Stomach (tissue), 9 donors: ENCODE data around the gene PAMR1. TPM values are rescaled to one million over a fixed set of nuclear protein-coding genes. Genes with fewer than 3 reads are reported as not detected.

ENCODE experiments used
- DNase-seq, 2 donors: peaks; one replicate each; pipeline versions ENCODE4 v3.0.0 to v3.0.0-alpha.2; 2013 to 2019
- H3K27ac ChIP-seq, 5 donors: fragments of 200-600 bp in 4 of 5; sonication (generic) in 4 of 5; one replicate each; pipeline ENCODE4 v1.5.1; 2013 to 2019; ENCODE audit warnings: mild to moderate bottlenecking in 1 of 5, moderate library complexity in 1 of 5
- H3K27me3 ChIP-seq, 3 donors: fragments of 200-600 bp; sonication (generic); one replicate each; pipeline ENCODE4 v1.5.1; 2017 to 2019; ENCODE audit warnings: mixed run types in 1 of 3
- H3K36me3 ChIP-seq, 4 donors: fragments of 200-600 bp; sonication (generic); 1 replicate in 3 of 4; 2 replicates in 1 of 4; pipeline ENCODE4 v1.5.1; 2016 to 2019
- H3K4me1 ChIP-seq, 4 donors: fragments of 200-600 bp; sonication (generic); one replicate each; pipeline ENCODE4 v1.5.1; 2016 to 2019
- H3K4me3 ChIP-seq, 4 donors: fragments of 200-600 bp; sonication (generic) in 3 of 4; one replicate each; pipeline ENCODE4 v1.5.1; 2016 to 2019; ENCODE audit warnings: mild to moderate bottlenecking in 1 of 4
- H3K9me3 ChIP-seq, 4 donors: fragments of 200-600 bp; sonication (generic); one replicate each; pipeline ENCODE4 v1.5.1; 2016 to 2019
- CTCF ChIP-seq, 7 experiments: fragments of 450-650 bp in 4 of 7; fragments of 200-600 bp in 3 of 7; sonication (generic) in 3 of 7; IDR thresholded peaks; one replicate each; pipeline ENCODE4 v1.5.1; 2016 to 2019; ENCODE audit warnings: antibody characterized with exemption in 7 of 7, control low read depth in 2 of 7, mild to moderate bottlenecking in 1 of 7
- EP300 ChIP-seq: sonication (generic); formaldehyde crosslinking; IDR thresholded peaks from one replicate; pipeline ENCODE4 v1.6.1; 2017; ENCODE audit warnings: antibody characterized with exemption
- POLR2A ChIP-seq, 4 donors: fragments of 450-650 bp; IDR thresholded peaks; one replicate each; pipeline ENCODE4 v1.6.1; 2016; ENCODE audit warnings: antibody characterized with exemption in 4 of 4, control low read depth in 2 of 4, mild to moderate bottlenecking in 1 of 4, moderate library complexity in 1 of 4
- POLR2AphosphoS5 ChIP-seq, 3 donors: sonication (generic); formaldehyde crosslinking; IDR thresholded peaks; one replicate each; pipeline ENCODE4 v1.6.1; 2016; ENCODE audit warnings: antibody characterized with exemption in 3 of 3
- WGBS, 5 donors: extraction: QIAGEN DNeasy Blood & Tissue Kit in 3 of 5; methylation state at CpG; one replicate each; pipeline versions ENCODE4 v1.1.5 to v1.1.7; 2013 to 2018; 5-methylcytosine and 5-hydroxymethylcytosine counted together
- intact Hi-C: fragments of 100-400 bp; cut with DNase I; formaldehyde crosslinking; loops from one replicate; pipeline ENCODE4 v1.15.1; 2023; ENCODE audit warnings: low total_unique reads
- polyA plus RNA-seq, 3 donors: library from polyadenylated mRNA; stranded (reverse); fragments of 200-250 nt; gene quantifications; one replicate each; pipeline ENCODE4 v1.2.3, GENCODE V29; 2013
- total RNA-seq, 5 donors: library from RNA; depleted of rRNA; stranded (reverse); fragments of >200 nt; gene quantifications; one replicate each; pipeline versions ENCODE4 v1.1.0 to v1.2.3, GENCODE V29; 2014 to 2016
- donor health status: healthy with polysubstance abuse.
- donor health status: Bipolar disorder and iron deficiency.
- donor health status: healthy.

PAMR1 gene
- total and polyA plus RNA-seq, 8 donors: under 0.01 to 26.8 (median 0.58) TPM; not detected in 1

DNA sequence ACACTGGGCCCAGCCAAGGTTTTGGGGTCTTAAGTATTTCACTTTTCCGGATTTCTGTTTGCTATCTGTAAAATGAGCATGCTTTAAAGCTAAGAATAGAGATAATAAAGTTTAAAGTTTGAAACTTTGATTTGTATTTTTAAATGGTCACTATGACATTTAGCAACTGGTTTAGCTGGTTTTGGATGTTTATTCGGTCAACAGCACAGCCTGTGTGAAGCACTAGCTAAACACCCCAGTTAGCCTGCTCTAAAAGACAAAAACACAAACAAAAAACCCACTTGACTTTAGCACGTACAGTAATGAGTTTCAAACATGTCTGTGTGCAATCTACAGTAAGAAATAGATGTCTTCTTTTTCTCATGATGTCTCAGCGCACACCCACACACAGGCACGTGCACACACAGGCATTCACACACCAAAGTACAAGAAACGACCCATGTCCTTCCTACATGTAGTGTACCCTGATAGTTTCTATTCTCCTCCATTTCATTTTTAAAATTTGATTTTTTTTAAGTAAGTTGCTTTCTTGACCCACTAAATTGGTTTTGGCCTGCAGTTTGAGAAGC lies 135.4 kb downstream of the PAMR1 start:
- intact Hi-C loops: loop anchor here (5.0 to 10.0 kb wide), 2 partner anchors 395 to 463 kb away; no protein-coding TSS in a partner anchor
- H3K9me3 ChIP-seq: no peaks in the 10 kb centered on the region
- peak in 1 of 2 donors; percentile 74 for DNase-seq
- peak overlapping the region; percentile 57 to 80 (median 75) for H3K27ac ChIP-seq
- H3K36me3 ChIP-seq: no peaks in the 10 kb centered on the region
- no peaks in the 10 kb centered on the region for H3K27me3 ChIP-seq
- no peak overlapping the region for H3K4me3 ChIP-seq
- H3K4me1 ChIP-seq: peaks cover 28 to 40% (median 28%) of the 10 kb centered on the region in 4 donors
- TF ChIP-seq POLR2AphosphoS5 (IDR thresholded peaks at IDR 0.05) (peak in 1 of 3 donors; percentile 47), CTCF (IDR thresholded peaks at IDR 0.05) (no peak), POLR2A (IDR thresholded peaks at IDR 0.05) (no peak), EP300 (no peak)
- 26 to 61% (median 43%) methylated on average over 6 of the region's 6 CpGs for WGBS, 5 donors

GRCh38 chr11:35389112-35389511 lies 136.3 kb downstream of the PAMR1 start:
- intact Hi-C loops: no loop called here
- no peak for TF ChIP-seq POLR2A (IDR thresholded peaks at IDR 0.05)
- TF ChIP-seq CTCF (IDR thresholded peaks at IDR 0.05): no peak
- no peak for TF ChIP-seq POLR2AphosphoS5 (IDR thresholded peaks at IDR 0.05)
- no peak for TF ChIP-seq EP300
- peak overlapping the region; percentile 43 to 80 (median 75) for H3K27ac ChIP-seq
- H3K9me3 ChIP-seq: no peaks in the 10 kb centered on the region
- H3K4me3 ChIP-seq: no peak overlapping the region
- DNase-seq: no peak
- WGBS, 5 donors: 48 to 67% (median 64%) methylated on average over 1 of the region's 1 CpG
- H3K27me3 ChIP-seq: no peaks in the 10 kb centered on the region
- no peaks in the 10 kb centered on the region for H3K36me3 ChIP-seq
- peaks cover 28 to 40% (median 28%) of the 10 kb centered on the region in 4 donors for H3K4me1 ChIP-seq

DNA sequence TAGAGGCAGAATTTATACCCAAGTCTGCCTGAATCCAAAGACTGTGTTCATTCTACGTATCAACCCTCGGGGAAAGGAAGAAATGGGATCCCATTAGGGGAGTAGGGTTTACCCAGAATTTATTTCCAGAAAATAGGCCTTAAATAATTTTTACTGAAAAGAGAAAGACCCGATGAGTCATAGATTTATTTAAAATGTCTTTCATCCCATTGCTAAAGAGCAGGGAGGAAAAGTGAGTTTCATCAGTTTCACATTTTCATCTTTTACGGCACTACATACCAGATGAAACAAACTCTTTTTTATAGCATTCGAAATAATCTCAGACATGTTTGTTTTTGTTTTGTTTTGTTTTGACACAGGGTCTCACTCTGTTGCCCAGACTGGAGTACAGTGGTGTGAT lies 137.4 kb downstream of the PAMR1 start:
- Histone ChIP-seq H3K4me3 (no peak overlapping the region), H3K36me3 (no peaks in the 10 kb centered on the region), H3K4me1 (peaks cover 26 to 38% (median 28%) of the 10 kb centered on the region in 4 donors), H3K27me3 (no peaks in the 10 kb centered on the region), H3K27ac (peak overlapping the region in 1 of 5 donors; percentile 4), H3K9me3 (no peaks in the 10 kb centered on the region)
- TF ChIP-seq EP300: no peak
- no peak for TF ChIP-seq CTCF (IDR thresholded peaks at IDR 0.05)
- no peak for TF ChIP-seq POLR2A (IDR thresholded peaks at IDR 0.05)
- TF ChIP-seq POLR2AphosphoS5 (IDR thresholded peaks at IDR 0.05): no peak
- WGBS, 5 donors: 87 to 92% (median 89%) methylated on average over 5 of the region's 5 CpGs
- DNase-seq: no peak
- intact Hi-C loops: no loop called here

- intact Hi-C loops: no loop called here
- Histone ChIP-seq H3K4me1 (peaks cover 21 to 30% (median 25%) of the 10 kb centered on the region in 4 donors), H3K36me3 (no peaks in the 10 kb centered on the region), H3K4me3 (no peak overlapping the region), H3K27me3 (no peaks in the 10 kb centered on the region), H3K27ac (no peak overlapping the region), H3K9me3 (no peaks in the 10 kb centered on the region)
- DNase-seq: peak in 1 of 2 donors; percentile 51
- TF ChIP-seq POLR2AphosphoS5 (IDR thresholded peaks at IDR 0.05): no peak
- no peak for TF ChIP-seq CTCF (IDR thresholded peaks at IDR 0.05)
- no peak for TF ChIP-seq POLR2A (IDR thresholded peaks at IDR 0.05)
- TF ChIP-seq EP300: no peak
- WGBS, 5 donors: 43 to 61% (median 55%) methylated on average over 4 of the region's 4 CpGs
Measured at GRCh38 chr11:35387111-35387982, 138.1 kb downstream of the PAMR1 start.
